PC-3 (cell line): ENCODE results near the gene RASA4.
"Not testable (repeated sequence)": the region's sequence is repeated elsewhere in the genome, so short reads cannot be mapped to it uniquely, and the experiment has no call there.

Experiments used
- EZH2 ChIP-seq: fragments of 300-600 bp; sonication (generic); IDR thresholded peaks from one replicate; pipeline ENCODE4 v1.6.1; 2017; ENCODE audit warnings: antibody characterized with exemption, mild to moderate bottlenecking, low read length; ENCODE audit not compliant: unreplicated experiment
- EZH2phosphoT487 ChIP-seq: fragments of 300-600 bp; sonication (generic); IDR thresholded peaks from 2 replicates; pipeline ENCODE4 v1.6.1; 2018; ENCODE audit warnings: mild to moderate bottlenecking, antibody characterized with exemption, low read length, borderline replicate concordance
- TF ChIP-seq, protein P1 (sequence below): fragments of 300-600 bp; sonication (generic); conservative IDR thresholded peaks from 2 replicates; pipeline ENCODE4 v1.5.1; 2017; ENCODE audit warnings: antibody characterized with exemption, low read depth, mild to moderate bottlenecking, low read length

DNA sequence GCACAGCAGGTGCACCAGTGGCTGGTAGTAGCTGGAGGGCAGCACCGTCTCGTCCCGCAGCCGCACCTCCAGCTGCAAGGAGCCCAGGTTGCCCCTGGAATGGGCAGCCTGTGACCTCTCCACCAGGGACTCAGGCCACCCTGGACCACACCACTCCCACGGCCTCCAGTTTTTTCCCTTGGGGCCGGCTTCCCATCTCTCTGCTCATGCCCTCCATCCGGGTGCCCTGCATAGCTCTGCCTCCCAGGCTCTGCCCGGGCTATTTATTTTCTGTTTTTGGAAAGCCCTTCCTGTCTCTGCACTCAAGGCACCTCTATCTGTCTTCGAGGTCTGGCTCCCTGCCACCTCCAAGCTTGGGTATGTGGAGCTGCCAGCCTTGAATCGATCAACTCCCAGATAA is 20.5 kb downstream of the RASA4 start:
- TF ChIP-seq, protein P1, sequence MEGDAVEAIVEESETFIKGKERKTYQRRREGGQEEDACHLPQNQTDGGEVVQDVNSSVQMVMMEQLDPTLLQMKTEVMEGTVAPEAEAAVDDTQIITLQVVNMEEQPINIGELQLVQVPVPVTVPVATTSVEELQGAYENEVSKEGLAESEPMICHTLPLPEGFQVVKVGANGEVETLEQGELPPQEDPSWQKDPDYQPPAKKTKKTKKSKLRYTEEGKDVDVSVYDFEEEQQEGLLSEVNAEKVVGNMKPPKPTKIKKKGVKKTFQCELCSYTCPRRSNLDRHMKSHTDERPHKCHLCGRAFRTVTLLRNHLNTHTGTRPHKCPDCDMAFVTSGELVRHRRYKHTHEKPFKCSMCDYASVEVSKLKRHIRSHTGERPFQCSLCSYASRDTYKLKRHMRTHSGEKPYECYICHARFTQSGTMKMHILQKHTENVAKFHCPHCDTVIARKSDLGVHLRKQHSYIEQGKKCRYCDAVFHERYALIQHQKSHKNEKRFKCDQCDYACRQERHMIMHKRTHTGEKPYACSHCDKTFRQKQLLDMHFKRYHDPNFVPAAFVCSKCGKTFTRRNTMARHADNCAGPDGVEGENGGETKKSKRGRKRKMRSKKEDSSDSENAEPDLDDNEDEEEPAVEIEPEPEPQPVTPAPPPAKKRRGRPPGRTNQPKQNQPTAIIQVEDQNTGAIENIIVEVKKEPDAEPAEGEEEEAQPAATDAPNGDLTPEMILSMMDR, result not testable (repeated sequence)
- TF ChIP-seq EZH2, EZH2phosphoT487: not testable (repeated sequence)
